NT2/D1 (cell line): ENCODE data around the gene ICA1.

Source experiments
- YY1 ChIP-seq: IDR thresholded peaks from 2 replicates; pipeline ENCODE4 v1.6.1; 2011; ENCODE audit not compliant: insufficient read length, insufficient read depth
- ZNF274 ChIP-seq: IDR thresholded peaks from 2 replicates; pipeline ENCODE4 v1.6.1; 2011; ENCODE audit warnings: mild to moderate bottlenecking, low read depth, low read length

- TF ChIP-seq ZNF274 (no peak), YY1 (no peak)
Measured at GRCh38 chr7:8125680-8126444, 136.1 kb downstream of the ICA1 start.
